ENCODE measurements around the gene RIN2.

DNA sequence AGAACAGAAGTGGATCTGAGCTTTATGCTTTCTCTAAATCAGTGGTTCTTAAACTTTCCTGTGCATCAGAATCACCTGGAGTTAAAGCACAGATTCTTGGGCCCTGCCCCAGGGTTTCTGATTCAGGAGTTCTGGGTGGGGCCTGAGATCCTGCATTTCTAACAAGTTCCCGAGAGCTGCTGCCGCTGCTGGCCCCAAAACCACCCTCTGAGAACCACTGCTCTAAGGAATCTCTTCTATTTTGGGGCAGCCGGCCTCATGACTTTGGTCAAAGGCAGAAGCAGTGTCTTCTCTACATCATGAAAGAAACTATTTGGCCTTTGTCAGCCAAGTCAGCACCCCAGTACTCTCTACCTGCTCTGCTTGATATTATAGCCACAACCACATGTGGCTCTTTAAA is 42.1 kb upstream of the RIN2 start:
- no peak for TF ChIP-seq POLR2A (IDR thresholded peaks at IDR 0.05)
- TF ChIP-seq, protein P1, sequence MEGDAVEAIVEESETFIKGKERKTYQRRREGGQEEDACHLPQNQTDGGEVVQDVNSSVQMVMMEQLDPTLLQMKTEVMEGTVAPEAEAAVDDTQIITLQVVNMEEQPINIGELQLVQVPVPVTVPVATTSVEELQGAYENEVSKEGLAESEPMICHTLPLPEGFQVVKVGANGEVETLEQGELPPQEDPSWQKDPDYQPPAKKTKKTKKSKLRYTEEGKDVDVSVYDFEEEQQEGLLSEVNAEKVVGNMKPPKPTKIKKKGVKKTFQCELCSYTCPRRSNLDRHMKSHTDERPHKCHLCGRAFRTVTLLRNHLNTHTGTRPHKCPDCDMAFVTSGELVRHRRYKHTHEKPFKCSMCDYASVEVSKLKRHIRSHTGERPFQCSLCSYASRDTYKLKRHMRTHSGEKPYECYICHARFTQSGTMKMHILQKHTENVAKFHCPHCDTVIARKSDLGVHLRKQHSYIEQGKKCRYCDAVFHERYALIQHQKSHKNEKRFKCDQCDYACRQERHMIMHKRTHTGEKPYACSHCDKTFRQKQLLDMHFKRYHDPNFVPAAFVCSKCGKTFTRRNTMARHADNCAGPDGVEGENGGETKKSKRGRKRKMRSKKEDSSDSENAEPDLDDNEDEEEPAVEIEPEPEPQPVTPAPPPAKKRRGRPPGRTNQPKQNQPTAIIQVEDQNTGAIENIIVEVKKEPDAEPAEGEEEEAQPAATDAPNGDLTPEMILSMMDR (IDR thresholded peaks at IDR 0.05) = no peak
- no peak for TF ChIP-seq POLR2AphosphoS5 (IDR thresholded peaks at IDR 0.05)
